Activated gamma-delta T cell treated with Interleukin-2 at 50 U/mL for 16 hours (primary cell): Measurements from ENCODE around the gene PMEPA1.

Experiments used
- DNase-seq: peaks from one replicate; pipeline ENCODE4 v3.0.0-alpha.2; 2020

The PMEPA1 gene

GRCh38 chr20:57675773-57676172 lies 34.0 kb downstream of the PMEPA1 start:
- DNase-seq = no peak

GRCh38 chr20:57672953-57673575 lies 36.8 kb downstream of the PMEPA1 start:
- no peak for DNase-seq

GRCh38 chr20:57672164-57672563 lies 37.7 kb downstream of the PMEPA1 start:
- DNase-seq = no peak

GRCh38 chr20:57671662-57672061 lies 38.2 kb downstream of the PMEPA1 start:
- no peak for DNase-seq

GRCh38 chr20:57671072-57671391 lies 38.8 kb downstream of the PMEPA1 start:
- DNase-seq = no peak

- no peak for DNase-seq
Observed at GRCh38 chr20:57670288-57671071, 39.3 kb downstream of the PMEPA1 start.

- no peak for DNase-seq
Observed at GRCh38 chr20:57669632-57670031, 40.2 kb downstream of the PMEPA1 start.

GRCh38 chr20:57667924-57668782 lies 41.7 kb downstream of the PMEPA1 start:
- DNase-seq = no peak

- no peak for DNase-seq
Observed at GRCh38 chr20:57667388-57667787, 42.4 kb downstream of the PMEPA1 start.

- no peak for DNase-seq
Observed at GRCh38 chr20:57666834-57667157, 43.0 kb downstream of the PMEPA1 start.

- no peak for DNase-seq
Observed at GRCh38 chr20:57666106-57666833, 43.5 kb downstream of the PMEPA1 start.

- DNase-seq = no peak
Observed at GRCh38 chr20:57665589-57665971, 44.2 kb downstream of the PMEPA1 start.

GRCh38 chr20:57664924-57665588 lies 44.8 kb downstream of the PMEPA1 start:
- no peak for DNase-seq

- DNase-seq = no peak
Observed at GRCh38 chr20:57664476-57664875, 45.3 kb downstream of the PMEPA1 start.

- DNase-seq = no peak
Observed at GRCh38 chr20:57663681-57664451, 45.9 kb downstream of the PMEPA1 start.

GRCh38 chr20:57663241-57663640 lies 46.6 kb downstream of the PMEPA1 start:
- no peak for DNase-seq

GRCh38 chr20:57662456-57663240 lies 47.2 kb downstream of the PMEPA1 start:
- DNase-seq = no peak

GRCh38 chr20:57661746-57662455 lies 47.9 kb downstream of the PMEPA1 start:
- DNase-seq = no peak

GRCh38 chr20:57660922-57661745 lies 48.7 kb downstream of the PMEPA1 start:
- no peak for DNase-seq
